Fibroblast of skin of abdomen (primary cell): ENCODE data around the gene SLC2A11. TPM values are rescaled to one million over a fixed set of nuclear protein-coding genes. Genes with fewer than 3 reads are reported as not detected.

Source experiments
- DNase-seq: peaks from one replicate; pipeline ENCODE4 v3.0.0-alpha.2; 2013
- polyA plus RNA-seq, 2 experiments: library from polyadenylated mRNA; unstranded; fragments of 120-200 nt; gene quantifications; one replicate each; pipeline ENCODE4 v1.2.1, GENCODE V29; 2013; ENCODE audit not compliant: insufficient read length in 2 of 2

SLC2A11 gene
- polyA plus RNA-seq (2013, experiment 1 of 2; ENCODE audit: insufficient read length): 5.7 TPM
- 5.6 TPM for polyA plus RNA-seq (2013, experiment 2 of 2; ENCODE audit: insufficient read length)

GRCh38 chr22:23857606-23858483 is at the start of gene SLC2A11:
SLC2A11 (plus strand) TSS chr22:23857875; CDS start chr22:23858000, 125 bp downstream.
- DNase-seq: peak; percentile 97

- DNase-seq: no peak
These were observed 45.3 kb upstream of the SLC2A11 start for GRCh38 chr22:23812378-23812777.

DNA sequence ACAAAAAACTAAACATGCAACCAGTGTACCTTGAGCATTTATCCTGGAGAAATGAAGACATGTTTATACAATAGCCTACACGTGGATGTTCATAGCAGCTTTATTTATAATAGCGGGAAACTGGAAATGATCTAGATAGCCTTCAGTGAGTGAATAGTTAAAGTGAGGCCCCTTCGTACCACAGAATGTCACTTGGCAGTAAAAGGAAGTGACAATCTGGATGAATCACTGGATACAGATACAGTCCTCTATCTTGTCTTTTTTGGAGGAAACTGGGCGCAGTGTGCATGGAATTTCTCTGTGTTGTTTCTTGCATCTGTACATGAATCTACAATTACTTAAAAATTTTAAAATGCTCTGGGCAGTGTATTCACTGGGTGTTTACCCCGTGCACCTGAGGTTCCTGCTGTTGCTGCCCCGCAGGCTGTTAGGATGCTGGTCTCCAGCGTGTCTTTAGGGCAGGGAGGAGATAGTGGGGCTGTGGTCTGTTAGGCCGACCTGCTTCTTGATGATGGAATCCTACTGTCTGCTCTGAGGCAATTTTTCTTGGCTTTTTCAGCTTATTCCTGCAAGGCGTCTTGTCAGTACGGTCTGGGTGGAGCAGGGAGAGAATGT is 42.0 kb upstream of the SLC2A11 start:
- DNase-seq: no peak

- no peak for DNase-seq
These were observed 41.3 kb upstream of the SLC2A11 start for GRCh38 chr22:23816156-23816976.

DNA sequence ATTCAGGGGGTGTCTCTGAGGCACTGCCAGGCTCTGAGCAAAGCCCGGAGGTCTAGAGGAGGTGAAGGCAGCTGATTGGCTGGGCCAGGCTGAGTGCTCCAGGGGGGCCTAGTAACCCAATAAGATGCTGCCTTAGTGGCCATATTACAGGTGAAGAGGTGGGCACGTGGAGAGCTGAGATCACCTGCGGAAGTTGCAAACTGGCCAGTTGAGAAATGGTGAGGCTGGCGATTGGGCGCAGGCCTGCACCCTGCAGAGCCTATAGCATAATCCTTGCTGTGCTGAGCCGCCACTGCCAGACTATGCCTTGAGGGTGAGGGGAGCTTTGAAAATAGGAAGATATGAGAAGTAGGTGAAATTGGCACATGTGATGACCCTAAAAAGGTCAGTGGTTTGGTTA is 40.5 kb upstream of the SLC2A11 start:
- DNase-seq: no peak

GRCh38 chr22:23818541-23818940 is 39.1 kb upstream of the SLC2A11 start:
- no peak for DNase-seq

DNA sequence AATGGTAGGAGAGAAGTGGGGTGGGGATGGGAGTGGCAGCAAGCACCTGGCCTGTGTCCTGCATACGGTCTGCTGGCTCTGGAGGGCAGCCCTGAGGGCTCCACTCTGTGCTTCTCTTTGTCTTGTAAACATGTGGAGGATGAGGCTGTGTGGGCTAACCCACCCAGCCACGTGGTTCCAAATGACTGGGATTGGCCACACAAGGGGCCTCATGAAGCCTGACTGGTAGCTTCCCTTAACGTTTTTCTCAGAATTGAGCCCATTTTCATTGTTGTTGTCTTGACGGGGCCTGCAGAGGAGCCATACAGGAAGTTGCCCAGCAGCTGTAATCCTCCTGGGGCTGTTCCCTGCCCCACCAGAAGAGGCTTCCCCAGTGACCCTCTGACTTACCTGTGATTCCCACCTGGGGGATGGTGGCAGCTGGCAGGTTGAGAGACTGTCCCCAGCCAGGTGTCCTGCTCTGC is 36.9 kb upstream of the SLC2A11 start:
- no peak for DNase-seq

GRCh38 chr22:23822101-23822671 is 35.5 kb upstream of the SLC2A11 start:
- no peak for DNase-seq

GRCh38 chr22:23823331-23823791 is 34.3 kb upstream of the SLC2A11 start:
- DNase-seq: no peak

- no peak for DNase-seq
These were observed 33.0 kb upstream of the SLC2A11 start for GRCh38 chr22:23824476-23825245.

DNA sequence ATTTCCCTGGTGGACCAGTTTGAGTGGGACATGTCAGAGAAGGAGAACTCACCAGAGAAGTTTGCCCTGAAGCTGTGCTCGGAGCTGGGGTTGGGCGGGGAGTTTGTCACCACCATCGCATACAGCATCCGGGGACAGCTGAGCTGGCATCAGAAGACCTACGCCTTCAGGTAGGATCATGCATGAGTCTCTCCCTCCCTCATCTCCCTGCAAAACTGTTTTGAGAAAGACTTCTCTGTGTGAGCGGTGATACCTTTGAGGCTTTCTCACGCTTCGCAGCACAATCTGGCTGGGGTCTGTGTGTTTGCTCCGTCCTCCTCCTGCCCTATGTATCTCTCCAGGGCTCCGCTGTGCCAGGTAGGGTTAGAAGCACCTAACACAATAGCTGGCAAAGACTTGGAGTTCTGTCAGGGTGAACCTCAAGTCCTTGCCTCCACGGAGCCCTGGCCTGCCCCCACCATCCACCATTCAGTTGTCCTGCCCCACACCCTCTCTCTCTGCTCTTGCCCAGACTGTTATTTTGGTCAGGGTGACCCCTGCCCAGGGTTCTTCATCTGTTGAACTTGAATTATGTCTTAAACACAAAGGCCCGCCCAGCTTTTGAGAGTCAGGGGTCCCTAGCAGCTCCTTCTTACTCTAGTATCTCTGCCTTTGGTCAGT is 32.3 kb upstream of the SLC2A11 start:
- DNase-seq: no peak

DNA sequence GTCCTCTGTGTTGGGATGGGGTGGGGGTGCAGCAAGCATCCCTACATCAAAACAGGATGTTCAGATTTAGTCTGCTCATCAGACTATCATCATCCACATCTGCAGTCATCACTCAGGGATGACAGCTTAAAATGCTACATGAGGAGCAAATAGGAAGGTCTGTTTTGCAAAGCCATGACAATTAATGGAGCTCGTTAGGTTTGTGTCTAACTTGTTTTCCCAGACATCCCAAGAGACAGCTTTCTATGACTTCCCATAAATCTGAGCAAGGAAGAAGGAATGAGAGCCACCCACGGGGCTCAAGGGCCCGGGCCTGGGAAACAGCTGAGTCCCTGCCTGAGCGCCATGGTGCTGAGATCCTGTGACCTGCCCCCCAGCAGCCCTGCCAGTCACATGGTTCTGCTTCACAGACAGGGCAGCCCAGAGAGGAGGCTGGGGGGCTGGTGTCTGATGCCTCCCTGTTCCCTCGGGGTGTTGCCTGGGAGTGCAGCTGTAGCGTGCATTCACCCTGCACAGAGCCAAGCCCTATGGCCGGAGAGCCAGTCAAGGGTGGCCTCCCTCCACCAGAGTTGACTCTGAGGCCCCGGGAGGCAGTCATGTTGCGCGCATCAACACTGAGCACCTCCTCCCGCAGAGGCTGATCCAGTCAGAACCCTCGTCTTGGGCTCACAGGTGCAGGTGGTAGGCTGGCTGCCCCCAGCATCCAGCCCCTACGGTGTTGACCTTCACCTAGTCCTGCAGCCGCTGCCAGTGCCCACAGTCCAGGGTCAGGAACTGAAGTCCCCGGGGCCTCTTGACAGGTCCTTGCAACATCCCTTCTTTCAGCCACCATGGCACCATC is 30.9 kb upstream of the SLC2A11 start:
- peak; percentile 88 for DNase-seq

DNA sequence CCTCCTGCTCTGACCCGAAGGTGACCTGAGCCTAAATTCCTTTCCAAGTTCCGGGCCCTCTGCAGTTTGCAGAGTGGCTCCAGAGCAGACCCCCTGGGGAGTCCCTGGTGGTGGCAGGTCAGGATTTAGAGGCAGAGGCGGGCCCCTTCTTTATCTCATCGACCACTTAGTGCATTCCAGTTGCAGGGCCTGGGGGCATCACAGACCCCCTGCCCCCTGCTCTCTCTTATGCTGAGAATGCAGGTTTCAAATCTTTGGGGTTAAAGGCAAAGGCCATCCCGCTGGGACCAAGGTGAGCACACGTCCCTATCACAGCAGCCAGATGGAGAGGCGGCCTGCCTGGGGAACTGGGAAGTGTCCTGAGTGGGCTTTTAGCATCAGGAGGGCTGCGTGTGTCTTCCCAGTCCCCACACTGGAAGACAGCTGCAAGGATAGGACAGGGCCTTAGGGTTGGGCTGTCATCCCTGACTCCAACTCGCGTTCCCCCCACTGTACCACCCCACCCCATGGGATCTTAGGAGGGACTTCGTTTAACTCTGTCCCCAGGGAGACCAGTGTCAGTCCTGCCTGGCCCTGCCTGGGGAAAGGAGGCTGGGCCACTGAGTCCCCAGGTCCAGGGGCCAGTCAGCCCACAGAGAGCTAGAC is 30.2 kb upstream of the SLC2A11 start:
- no peak for DNase-seq

GRCh38 chr22:23828800-23829680 is 28.6 kb upstream of the SLC2A11 start:
- DNase-seq: no peak

GRCh38 chr22:23829845-23830372 is 27.8 kb upstream of the SLC2A11 start:
- peak; percentile 94 for DNase-seq

GRCh38 chr22:23831261-23831660 is 26.4 kb upstream of the SLC2A11 start:
- no peak for DNase-seq

GRCh38 chr22:23831781-23832180 is 25.9 kb upstream of the SLC2A11 start:
- no peak for DNase-seq
